Measurements from ENCODE around the gene CLIC3.

The CLIC3 gene

DNA sequence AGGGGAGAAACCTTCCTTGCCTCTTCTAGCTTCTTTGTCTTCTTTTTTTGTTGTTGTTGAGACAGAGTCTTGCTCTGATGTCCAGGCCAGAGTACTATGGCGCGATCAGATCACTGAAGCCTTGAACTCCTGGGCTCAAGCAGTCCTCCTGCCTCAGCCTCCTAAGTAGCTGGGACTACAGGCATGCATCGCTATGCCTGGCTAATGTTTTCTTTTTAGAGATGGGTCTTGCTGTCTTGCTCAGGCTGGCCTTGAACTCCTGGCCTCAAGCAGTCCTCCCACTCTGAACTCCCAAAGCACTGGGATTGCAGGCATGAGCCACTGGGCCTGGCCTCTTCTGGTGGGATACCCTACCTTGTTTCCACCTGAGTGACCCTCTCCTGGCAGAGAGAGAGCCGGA is 7.5 kb downstream of the CLIC3 start:
- no peak overlapping the region for H3K27ac ChIP-seq
- no peak overlapping the region for H3K4me2 ChIP-seq
- peaks cover 26 to 51% (median 40%) of the 10 kb centered on the region in 11 experiments for H3K27me3 ChIP-seq
- H4K20me1 ChIP-seq: peaks cover 0 to 14% (median 8%) of the 10 kb centered on the region in 11 experiments; a peak in 14 of 22 replicates
- no peak for TF ChIP-seq Cebpa-rat (IDR thresholded peaks at IDR 0.05)
- H3K4me1 ChIP-seq: peaks cover 13 to 23% (median 19%) of the 10 kb centered on the region in 10 experiments
- peaks cover 0 to 7% (median 5%) of the 10 kb centered on the region in 11 experiments; a peak in 8 of 22 replicates for H3K36me3 ChIP-seq
- no peak overlapping the region for H3K4me3 ChIP-seq
- H3K9ac ChIP-seq: no peak overlapping the region
- no peaks in the 10 kb centered on the region for H3K9me3 ChIP-seq (replicated peaks in 1 of 11)

DNA sequence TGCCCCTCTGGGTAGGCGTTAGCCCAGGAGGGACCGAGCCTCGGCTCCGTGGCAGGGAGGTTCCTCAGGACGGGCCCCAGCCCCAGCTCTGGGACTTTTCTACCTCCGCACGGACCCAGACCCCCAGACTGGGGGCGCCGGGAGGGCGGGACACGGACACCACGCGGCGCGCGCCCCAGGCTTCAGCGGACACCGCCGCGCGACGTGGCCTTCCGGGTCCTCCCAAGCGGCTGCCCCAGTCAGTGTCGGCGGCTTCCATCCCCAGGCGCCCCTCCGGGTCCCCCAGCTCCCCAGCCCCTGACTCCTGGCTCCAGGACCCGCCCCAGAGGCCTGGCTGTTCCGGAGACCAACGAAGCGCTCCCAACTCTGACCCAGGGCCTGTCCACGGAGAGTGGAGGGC is 10.5 kb downstream of the CLIC3 start:
- Histone ChIP-seq H3K9ac (no peak overlapping the region), H3K4me2 (no peak overlapping the region), H4K20me1 (no peaks in the 10 kb centered on the region; a peak in 1 of 22 replicates), H3K4me3 (no peak overlapping the region), H3K36me3 (no peaks in the 10 kb centered on the region), H3K27me3 (peaks cover 33 to 71% (median 57%) of the 10 kb centered on the region in 11 experiments), H3K27ac (no peak overlapping the region), H3K4me1 (peaks cover 0 to 10% (median under 1%) of the 10 kb centered on the region in 10 experiments; a peak in 6 of 20 replicates), H3K9me3 (replicated peaks in 1 of 11) (no peaks in the 10 kb centered on the region)
- TF ChIP-seq Cebpa-rat (IDR thresholded peaks at IDR 0.05): no peak

DNA sequence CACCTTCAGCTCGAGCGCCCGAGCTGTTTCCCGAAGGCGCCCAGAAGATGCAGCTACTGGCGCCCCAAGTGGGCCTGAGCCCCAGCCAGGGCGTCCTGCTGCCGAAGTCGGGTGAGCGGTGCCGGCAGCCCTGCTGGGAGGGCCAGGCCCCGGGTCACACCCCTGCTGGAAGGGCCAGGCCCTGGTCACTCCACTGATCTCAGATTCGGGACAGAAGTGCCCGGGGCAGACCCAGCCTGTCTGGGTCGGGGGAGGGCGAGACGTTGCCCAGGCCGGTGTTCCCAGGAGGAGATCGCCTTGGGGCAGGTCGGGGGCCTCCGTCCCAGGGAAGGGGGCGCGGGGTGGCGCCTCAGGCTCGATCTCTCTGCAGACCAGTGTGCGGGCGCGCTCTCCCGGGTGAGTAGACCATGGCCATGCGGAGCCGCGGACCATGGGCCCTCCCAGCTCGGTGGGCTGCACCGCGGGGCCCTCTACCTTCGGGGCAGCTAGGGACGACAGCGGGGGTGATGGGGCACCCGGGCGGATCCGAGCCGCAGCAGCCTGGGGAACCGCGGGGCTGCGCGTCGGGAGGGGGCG is 11.3 kb downstream of the CLIC3 start:
- no peak overlapping the region for H3K4me2 ChIP-seq

DNA sequence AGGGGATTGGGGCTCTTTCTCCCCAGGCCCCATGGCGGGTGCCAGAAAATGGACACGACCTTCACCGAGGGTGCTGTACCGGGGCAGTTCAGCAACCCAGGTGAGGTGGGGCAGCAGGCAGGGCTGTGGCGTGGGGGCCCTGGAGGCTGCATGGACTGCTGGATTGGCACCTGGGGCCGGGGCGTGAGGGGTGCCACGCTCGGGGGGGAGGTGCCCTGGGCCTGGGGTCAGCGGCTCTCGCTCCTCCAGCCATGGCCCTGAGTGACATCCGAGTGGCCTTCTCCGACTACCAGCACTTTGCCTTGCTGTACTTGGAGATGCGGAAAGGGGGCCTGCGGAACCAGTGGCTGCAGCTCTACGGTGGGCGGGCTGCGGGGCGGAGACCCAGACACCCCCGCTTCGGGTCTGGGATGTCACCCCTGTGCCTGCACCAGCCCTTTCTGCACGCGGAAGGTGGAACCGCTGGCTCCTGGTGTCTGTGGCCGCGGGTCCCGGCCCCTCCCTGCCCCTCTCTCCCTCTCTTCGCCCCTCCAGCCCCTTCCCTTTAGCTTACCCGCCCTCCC is 11.8 kb downstream of the CLIC3 start:
- Histone ChIP-seq H3K27ac (no peak overlapping the region), H3K4me2 (no peak overlapping the region), H3K4me1 (peaks cover 0 to 13% (median 5%) of the 10 kb centered on the region in 10 experiments; a peak in 16 of 20 replicates), H3K4me3 (no peak overlapping the region), H3K9ac (no peak overlapping the region), H4K20me1 (no peaks in the 10 kb centered on the region; a peak in 1 of 22 replicates), H3K27me3 (peaks cover 33 to 71% (median 57%) of the 10 kb centered on the region in 11 experiments), H3K36me3 (no peaks in the 10 kb centered on the region), H3K9me3 (replicated peaks in 1 of 11) (no peaks in the 10 kb centered on the region)
- TF ChIP-seq Cebpa-rat (IDR thresholded peaks at IDR 0.05): no peak

More for the DNA sequence above, 11.3 kb downstream of the CLIC3 start:
- Histone ChIP-seq H4K20me1 (no peaks in the 10 kb centered on the region; a peak in 1 of 22 replicates), H3K4me1 (peaks cover 0 to 10% (median 0%) of the 10 kb centered on the region in 10 experiments; a peak in 4 of 20 replicates), H3K27ac (no peak overlapping the region), H3K27me3 (peaks cover 33 to 71% (median 57%) of the 10 kb centered on the region in 11 experiments), H3K9ac (no peak overlapping the region), H3K4me3 (no peak overlapping the region), H3K9me3 (replicated peaks in 1 of 11) (no peaks in the 10 kb centered on the region), H3K36me3 (no peaks in the 10 kb centered on the region)
- no peak for TF ChIP-seq Cebpa-rat (IDR thresholded peaks at IDR 0.05)

DNA sequence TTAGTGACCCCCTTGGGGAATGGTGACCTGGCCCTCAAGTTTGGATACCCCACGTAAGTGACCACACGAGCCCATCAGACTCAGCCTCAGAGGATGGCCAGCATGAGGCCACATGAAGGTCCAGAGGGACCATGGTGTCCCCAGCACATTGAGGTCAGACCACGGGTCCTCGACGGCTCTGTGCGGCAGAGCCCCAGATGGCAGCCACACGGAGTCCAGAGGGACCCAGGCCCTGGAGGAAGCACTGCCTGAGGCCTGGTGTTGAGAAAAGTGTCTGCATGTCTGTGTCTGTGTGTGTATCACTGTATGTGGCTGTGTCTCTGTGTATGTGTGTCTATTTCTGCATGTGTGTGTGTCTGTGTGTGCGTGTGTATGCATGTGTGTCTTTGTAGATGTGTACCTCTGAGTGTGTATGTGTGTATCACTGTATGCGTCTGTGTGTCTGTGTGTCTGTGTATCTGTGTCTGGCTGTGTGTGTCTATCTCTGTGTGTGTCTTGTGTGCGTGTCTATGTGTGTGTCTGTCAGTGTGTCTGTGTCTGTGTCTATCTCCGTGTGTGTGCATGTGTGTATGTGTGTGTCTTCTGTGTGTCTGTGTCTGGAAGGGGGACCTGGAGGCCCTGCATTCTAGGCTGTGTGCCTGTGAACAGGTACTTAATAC is 12.6 kb downstream of the CLIC3 start:
- H3K9me3 ChIP-seq (replicated peaks in 1 of 11): no peaks in the 10 kb centered on the region
- H3K36me3 ChIP-seq: no peaks in the 10 kb centered on the region
- no peak overlapping the region for H3K4me3 ChIP-seq
- H3K4me2 ChIP-seq: peak overlapping the region in 4 of 11 experiments; percentile 24 to 35 (median 30); a peak in 5 of 22 replicates
- H3K4me1 ChIP-seq: peaks cover 0 to 21% (median 12%) of the 10 kb centered on the region in 10 experiments; a peak in 16 of 20 replicates
- TF ChIP-seq Cebpa-rat (IDR thresholded peaks at IDR 0.05): no peak
- no peak overlapping the region for H3K9ac ChIP-seq
- H4K20me1 ChIP-seq: no peaks in the 10 kb centered on the region; a peak in 1 of 22 replicates
- H3K27me3 ChIP-seq: peaks cover 33 to 68% (median 57%) of the 10 kb centered on the region in 11 experiments
- H3K27ac ChIP-seq: no peak overlapping the region

DNA sequence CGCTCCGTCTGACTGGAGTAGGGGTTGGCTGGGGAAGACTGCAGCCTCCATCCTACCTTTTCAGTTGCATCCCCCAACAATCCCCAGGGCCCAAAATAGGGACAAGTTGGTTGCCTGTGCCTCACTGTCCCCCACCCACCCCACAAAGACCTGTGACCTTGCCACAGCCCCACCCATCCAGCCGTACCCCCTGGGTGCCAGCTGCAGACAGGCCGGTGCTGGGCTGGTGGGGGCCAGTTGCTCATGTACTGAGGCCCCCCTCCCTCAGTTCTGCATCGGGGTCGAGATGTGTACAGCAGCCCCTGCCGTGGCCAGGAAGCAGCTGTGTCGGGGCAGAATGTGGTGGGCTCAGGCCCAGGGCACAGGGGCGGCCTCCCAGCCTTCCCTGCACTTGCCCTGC is 13.2 kb downstream of the CLIC3 start:
- H3K4me1 ChIP-seq: peaks cover 0 to 21% (median 12%) of the 10 kb centered on the region in 10 experiments; a peak in 16 of 20 replicates
- H3K9me3 ChIP-seq (replicated peaks in 1 of 11): no peaks in the 10 kb centered on the region
- TF ChIP-seq Cebpa-rat (IDR thresholded peaks at IDR 0.05): no peak

DNA sequence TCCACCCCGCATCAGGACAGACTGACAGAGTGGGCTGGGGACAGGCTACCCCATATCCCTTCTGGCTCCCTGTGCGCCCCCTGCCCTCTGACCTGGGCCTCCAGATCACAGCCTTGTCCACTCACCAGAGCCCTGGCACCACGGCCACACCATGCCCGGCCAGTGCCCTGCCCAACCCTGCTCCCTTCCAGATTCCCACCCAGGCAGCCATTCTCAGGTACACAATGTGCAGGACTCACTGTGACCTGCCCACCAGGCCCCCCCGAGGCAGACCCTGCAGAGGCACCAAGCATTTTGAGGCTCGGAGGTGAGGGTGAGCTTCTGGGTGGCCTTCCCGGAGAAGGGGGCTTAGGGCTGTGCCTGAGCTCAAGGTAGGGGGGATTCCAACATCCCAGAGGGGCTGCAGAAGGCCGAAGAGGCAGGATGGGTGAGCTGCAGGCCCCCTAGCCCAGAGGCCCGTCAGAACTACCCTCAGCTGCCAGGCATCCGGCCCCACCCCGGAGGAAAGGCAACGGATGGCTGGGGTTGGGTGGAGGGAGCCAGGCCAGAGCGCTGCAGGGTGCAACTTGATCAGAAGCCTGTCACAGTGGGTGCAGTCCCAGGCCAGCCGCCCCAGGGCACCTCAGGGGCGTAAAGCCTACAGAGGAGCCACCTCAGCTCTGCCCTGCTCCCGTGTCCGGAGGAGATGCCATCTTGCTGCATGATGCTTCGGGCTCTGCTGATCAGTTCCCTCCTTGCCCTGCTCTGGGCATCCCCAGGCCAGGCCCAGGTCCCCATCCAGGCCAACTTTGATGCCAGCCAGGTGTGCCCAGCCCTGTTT is 13.9 kb downstream of the CLIC3 start, which contains the start of gene LCNL1:
Gene LCNL1, plus strand, starts transcription at position 762 of the 820 bp plus-strand sequence. CDS start 594 bp downstream, outside the sequence.
- Histone ChIP-seq H4K20me1 (no peaks in the 10 kb centered on the region; a peak in 1 of 22 replicates), H3K4me1 (peaks cover under 1 to 24% (median 16%) of the 10 kb centered on the region in 10 experiments; a peak in 19 of 20 replicates), H3K27me3 (peaks cover 33 to 55% (median 51%) of the 10 kb centered on the region in 11 experiments), H3K4me2 (peak within 1 kb of the TSS in 4 of 11 experiments; percentile 24 to 35 (median 30); a peak in 5 of 22 replicates), H3K9me3 (replicated peaks in 1 of 11) (no peaks in the 10 kb centered on the region), H3K27ac (no peak within 1 kb of the TSS), H3K36me3 (no peaks in the 10 kb centered on the region), H3K9ac (no peak within 1 kb of the TSS), H3K4me3 (no peak within 1 kb of the TSS)
- TF ChIP-seq Cebpa-rat (IDR thresholded peaks at IDR 0.05): no peak

More for the DNA sequence above, 13.2 kb downstream of the CLIC3 start:
- Histone ChIP-seq H3K9ac (no peak overlapping the region), H3K4me2 (peak overlapping the region in 4 of 11 experiments; percentile 24 to 35 (median 30); a peak in 5 of 22 replicates), H3K27me3 (peaks cover 33 to 61% (median 56%) of the 10 kb centered on the region in 11 experiments), H4K20me1 (no peaks in the 10 kb centered on the region; a peak in 1 of 22 replicates), H3K36me3 (no peaks in the 10 kb centered on the region), H3K4me3 (no peak overlapping the region), H3K27ac (no peak overlapping the region)

DNA sequence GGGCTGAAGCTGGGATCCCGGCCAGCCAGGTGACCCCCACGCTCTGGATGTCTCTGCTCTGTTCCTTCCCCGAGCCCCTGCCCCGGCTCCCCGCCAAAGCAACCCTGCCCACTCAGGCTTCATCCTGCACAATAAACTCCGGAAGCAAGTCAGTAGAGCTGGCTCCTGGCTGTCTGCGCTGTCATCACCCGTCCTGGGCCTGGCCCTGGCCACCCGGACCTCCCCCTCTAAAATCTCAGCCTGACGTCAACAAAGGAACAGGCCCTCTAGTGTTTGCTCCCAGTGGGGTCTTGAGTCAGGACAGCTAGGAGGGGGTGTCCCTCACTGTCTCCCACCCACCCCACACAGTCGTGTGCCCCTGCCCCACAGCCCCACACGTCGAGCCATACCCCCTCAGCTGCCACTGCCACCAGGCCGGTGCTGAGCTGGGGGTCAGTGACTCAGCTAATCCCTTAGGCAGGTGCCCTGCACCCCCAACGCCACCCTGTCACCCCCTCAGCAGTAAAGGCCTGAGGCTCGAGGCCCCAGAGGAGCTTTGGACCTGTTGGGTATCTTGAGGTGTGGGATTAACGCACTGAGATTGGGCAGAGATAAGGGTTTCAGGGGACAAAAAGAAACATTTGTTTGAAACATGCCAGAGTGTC is 14.7 kb downstream of the CLIC3 start:
- peaks cover 33 to 48% (median 45%) of the 10 kb centered on the region in 11 experiments for H3K27me3 ChIP-seq
- no peak overlapping the region for H3K4me2 ChIP-seq
- no peaks in the 10 kb centered on the region for H3K36me3 ChIP-seq
- no peak overlapping the region for H3K27ac ChIP-seq
- H4K20me1 ChIP-seq: no peaks in the 10 kb centered on the region; a peak in 1 of 22 replicates
- H3K4me3 ChIP-seq: no peak overlapping the region
- peaks cover 8 to 31% (median 23%) of the 10 kb centered on the region in 10 experiments; a peak in 19 of 20 replicates for H3K4me1 ChIP-seq
- no peak for TF ChIP-seq Cebpa-rat (IDR thresholded peaks at IDR 0.05)
- no peaks in the 10 kb centered on the region for H3K9me3 ChIP-seq (replicated peaks in 1 of 11)
- no peak overlapping the region for H3K9ac ChIP-seq

Measured in BLaER1 treated with 17β-estradiol and CSF1 and Interleukin-3, amounts not matched to agents 10 nM and 100 nM (cell line).